K562 (cell line): ENCODE data around the gene HOPX. TPM values are rescaled to one million over a fixed set of nuclear protein-coding genes. Genes with fewer than 3 reads are reported as not detected.

Source experiments
- ATAC-seq: fragments of 200-7000 bp; cut with Tn5 transposase; 3 replicates; pipeline ENCODE4 v1.9.1; 2020; ENCODE audit warnings: moderate library complexity
- BruUV-seq: library from RNA; stranded (reverse); fragments of 400-500 nt; replicated peaks from 2 replicates; lab custom pipeline; 2021; lab: Mats Ljungman, UMichigan
- CTCF ChIA-PET: fragments of 300-600 bp; formaldehyde crosslinking; extraction: SDS; loops from one replicate; lab custom pipeline; 2021; ENCODE audit warnings: low intra/inter-chr PET ratio; lab: Yijun Ruan, JAX
- POLR2A ChIA-PET: fragments of 300-600, 350-650 bp; sonication (Branson Sonifier 250); formaldehyde crosslinking; extraction: SDS; loops from one replicate; lab custom pipeline; 2021; ENCODE audit warnings: antibody characterized with exemption, inconsistent platforms; lab: Yijun Ruan, JAX
- DNase-seq, 4 experiments: peaks; one replicate each; pipeline versions ENCODE4 v3.0.0 to v3.0.0-alpha.2; 2011 to 2018; ENCODE audit warnings: low spot score in 3 of 4, mixed read lengths in 3 of 4; ENCODE audit errors: extremely low read depth in 1 of 4
- FAIRE-seq: peaks from 2 replicates; lab custom pipeline; 2011; peaks lifted over from hg19 to GRCh38; lab: Jason Lieb, UNC
- H2AFZ ChIP-seq: 2 replicates; pipeline ENCODE4 v1.6.0; 2011; ENCODE audit warnings: low read depth, low read length, control low read depth, inconsistent platforms
- H3K27ac ChIP-seq: fragments of 200-600 bp; 3 replicates; pipeline ENCODE4 v1.8.0; 2011; ENCODE audit warnings: low read depth, mild to moderate bottlenecking, control low read depth, inconsistent platforms, low read length, moderate library complexity, mixed read lengths; ENCODE audit errors: extremely low read depth
- H3K27me3 ChIP-seq, 2 experiments: fragments of 300-600 bp in 1 of 2; 2 replicates in 1 of 2; 3 replicates in 1 of 2; pipeline versions ENCODE4 v1.6.0 to v1.8.0; 2011; ENCODE audit warnings: inconsistent platforms in 2 of 2, low read length in 2 of 2, mild to moderate bottlenecking in 1 of 2, mixed read lengths in 1 of 2, moderate library complexity in 1 of 2; ENCODE audit not compliant: control insufficient read depth in 2 of 2, insufficient read depth in 2 of 2
- H3K36me3 ChIP-seq: fragments of 300-600 bp; 3 replicates; pipeline ENCODE4 v1.8.0; 2011; ENCODE audit warnings: mild to moderate bottlenecking, low read length, inconsistent platforms; ENCODE audit not compliant: control insufficient read depth, insufficient read depth
- H3K4me1 ChIP-seq, 2 experiments: fragments of 200-600 bp in 1 of 2; replicated peaks in 1 of 2; 2 replicates in 1 of 2; 3 replicates in 1 of 2; pipeline versions ENCODE4 v1.5.1 to v1.8.0; 2011; ENCODE audit warnings: inconsistent platforms in 2 of 2, low read length in 2 of 2, mild to moderate bottlenecking in 1 of 2, mixed read lengths in 1 of 2, moderate library complexity in 1 of 2; ENCODE audit not compliant: control insufficient read depth in 2 of 2, insufficient read depth in 2 of 2
- H3K4me2 ChIP-seq: 2 replicates; pipeline ENCODE4 v1.6.1; 2011; ENCODE audit warnings: low read length, control low read depth, inconsistent platforms, mixed read lengths; ENCODE audit not compliant: insufficient read depth
- H3K4me3 ChIP-seq: fragments of 200-600 bp; sonication (generic), shearing (Covaris generic); 2 replicates; pipeline ENCODE4 v1.5.1; 2016; ENCODE audit warnings: control low read depth, inconsistent platforms
- H3K79me2 ChIP-seq: fragments of 200-600 bp; 3 replicates; pipeline ENCODE4 v1.8.0; 2011; ENCODE audit warnings: low read length, inconsistent platforms; ENCODE audit not compliant: control insufficient read depth, insufficient read depth
- H3K9ac ChIP-seq, 2 experiments: 2 replicates each; pipeline versions ENCODE4 v1.6.0 to v1.6.1; 2011; ENCODE audit warnings: low read depth in 2 of 2, low read length in 2 of 2, control low read depth in 1 of 2, inconsistent platforms in 1 of 2, mild to moderate bottlenecking in 1 of 2, mixed read lengths in 1 of 2; ENCODE audit not compliant: insufficient read depth in 1 of 2
- H3K9me1 ChIP-seq: one replicate; pipeline ENCODE4 v1.6.0; 2011; ENCODE audit warnings: inconsistent platforms, mild to moderate bottlenecking, low read length, moderate library complexity; ENCODE audit not compliant: control insufficient read depth, insufficient read depth
- H3K9me3 ChIP-seq: replicated peaks from 2 replicates; pipeline ENCODE4 v1.5.1; 2011; ENCODE audit warnings: low read depth, low read length, inconsistent platforms; ENCODE audit not compliant: control insufficient read depth, insufficient read depth
- H4K20me1 ChIP-seq: replicated peaks from 2 replicates; pipeline ENCODE4 v1.6.1; 2011; ENCODE audit warnings: low read length, inconsistent platforms, mixed read lengths; ENCODE audit not compliant: control insufficient read depth, insufficient read depth
- BRCA1 ChIP-seq, 2 experiments: fragments of 450-650 bp in 1 of 2; sonication (generic) in 1 of 2; formaldehyde crosslinking in 1 of 2; IDR thresholded peaks; 2 replicates each; pipeline versions ENCODE4 v1.5.0 to v1.6.1; 2017 to 2020; ENCODE audit warnings: mild to moderate bottlenecking in 1 of 2, missing genetic modification reagents in 1 of 2
- FIP1L1 ChIP-seq: fragments of 200-400 bp; formaldehyde crosslinking; IDR thresholded peaks from 2 replicates; pipeline ENCODE4 v1.6.1; 2018; ENCODE audit warnings: mild to moderate bottlenecking, low read depth, low read length; ENCODE audit not compliant: poor library complexity, severe bottlenecking
- GATAD2A ChIP-seq: fragments of 450-650 bp; IDR thresholded peaks from 2 replicates; pipeline ENCODE4 v1.6.1; 2017
- GTF3C2 ChIP-seq: IDR thresholded peaks from 3 replicates; pipeline ENCODE4 v1.6.1; 2011; ENCODE audit warnings: borderline replicate concordance, mild to moderate bottlenecking, moderate library complexity; ENCODE audit not compliant: insufficient read length; ENCODE audit errors: extremely low read depth
- WGBS: fragments of 100-300 bp; shearing (Covaris generic); methylation state at CpG from one replicate; pipeline ENCODE4 v1.1.6; 2016; ENCODE audit warnings: low coverage, mixed read lengths; ENCODE audit not compliant: insufficient coverage; ENCODE audit errors: missing lambda C conversion rate; 5-methylcytosine and 5-hydroxymethylcytosine counted together
- in situ Hi-C: fragments of 300-500 bp; cut with MboI; formaldehyde crosslinking; loops from 4 replicates; pipeline ENCODE4 v1.15.0; 2018; ENCODE audit warnings: inconsistent platforms, mixed read lengths
- intact Hi-C: fragments of 100-400 bp; cut with micrococcal nuclease; formaldehyde crosslinking; loops from 2 replicates; pipeline ENCODE4 v1.14.2; 2022
- polyA plus RNA-seq, 8 experiments: library from polyadenylated mRNA; depleted of rRNA in 4 of 8; stranded (reverse) in 5 of 8; unstranded in 3 of 8; fragments of >200 nt; fragmentation: Nextera tagmentation in 2 of 8; fragmentation: Illumina TruSeq in 1 of 8; extraction: Ambion mirVana in 2 of 8; extraction: Trizol in 1 of 8; gene quantifications; 2 replicates each; pipeline versions ENCODE4 v1.2.1 to v1.2.3, GENCODE V29; 2011 to 2014; ENCODE audit warnings: inconsistent platforms in 1 of 8, missing spikeins in 1 of 8
- total RNA-seq, 7 experiments: library from RNA; depleted of rRNA in 6 of 7; stranded (reverse); fragments of >200 nt in 6 of 7; fragmentation: Illumina TruSeq in 2 of 7; extraction: Trizol in 2 of 7; gene quantifications; 2 replicates each; pipeline versions ENCODE4 v1.2.1 to v1.2.3, GENCODE V29; 2011 to 2021; ENCODE audit warnings: low replicate concordance in 1 of 7

The HOPX gene
- total and polyA plus RNA-seq, 9 of the 15 experiments (the other 6 are each of a cell fraction or from before 2014, with no cell fraction given) = 0.24 TPM; not detected in 8

GRCh38 chr4:56603297-56603696, 77.8 kb downstream of the HOPX start:
- H3K4me1 ChIP-seq = no peaks in the 10 kb centered on the region
- H3K36me3 ChIP-seq = no peaks in the 10 kb centered on the region
- H4K20me1 ChIP-seq = no peaks in the 10 kb centered on the region
- ATAC-seq (no peak), DNase-seq (no peak), FAIRE-seq (no peak)
- no peak overlapping the region for H2AFZ ChIP-seq
- peaks cover 6 to 9% of the 10 kb centered on the region in 2 experiments; a peak in 2 of 5 replicates for H3K27me3 ChIP-seq
- whole genome bisulfite sequencing = 0% methylated on average over 3 of the region's 3 CpGs
- intact Hi-C loops (no loop called here), in situ Hi-C loops (no loop called here)
- no peak overlapping the region for H3K4me2 ChIP-seq
- H3K9me1 ChIP-seq = no peaks in the 10 kb centered on the region
- BruUV-seq = no TSS peak
- no peak overlapping the region for H3K27ac ChIP-seq
- POLR2A ChIA-PET = no interaction called here
- H3K9me3 ChIP-seq = no peaks in the 10 kb centered on the region
- H3K9ac ChIP-seq = no peak overlapping the region
- H3K4me3 ChIP-seq = no peak overlapping the region
- no peak for TF ChIP-seq FIP1L1
- TF ChIP-seq GATAD2A = no peak
- no peak for TF ChIP-seq GTF3C2
- no peak for TF ChIP-seq BRCA1 (IDR thresholded peaks at IDR 0.05)
- TF ChIP-seq BRCA1 (CRISPR knock-in tag; IDR thresholded peaks at IDR 0.05) = no peak
- CTCF ChIA-PET = no interaction called here
- H3K79me2 ChIP-seq = no peaks in the 10 kb centered on the region

Other genes starting within 250 kb of the HOPX start
- gene PPAT, start 245.7 kb downstream of the HOPX start, total RNA-seq (2014; rRNA removed) = 45.7 and 50.3 TPM in 2 replicates
- gene PPAT, start 245.7 kb downstream of the HOPX start, total RNA-seq (2014; rRNA removed; fragmentation: Illumina TruSeq; extraction: Trizol) = 70.9 and 73.9 TPM in 2 replicates
- gene PPAT, start 245.7 kb downstream of the HOPX start, total RNA-seq (2015; rRNA removed; fragmentation: Illumina TruSeq; extraction: Trizol) = 52.1 and 55.4 TPM in 2 replicates
- gene PPAT, start 245.7 kb downstream of the HOPX start, total RNA-seq (2021) = 75.5 and 75.8 TPM in 2 replicates
- 59.3 and 64.8 TPM in 2 replicates for gene PPAT, start 245.7 kb downstream of the HOPX start, polyA plus RNA-seq (2011; rRNA removed)
- gene PPAT, start 245.7 kb downstream of the HOPX start, polyA plus RNA-seq (2014; fragmentation: Illumina TruSeq; extraction: Trizol) = 53.3 and 57.2 TPM in 2 replicates
- gene PPAT, start 245.7 kb downstream of the HOPX start, polyA plus RNA-seq (2014; fragmentation: Nextera tagmentation; extraction: Ambion mirVana) = 10 to 100 TPM; 49.3 to 55.5 TPM
- gene PPAT, start 245.7 kb downstream of the HOPX start, polyA plus RNA-seq (2014; rRNA removed) = 36.2 and 41.7 TPM in 2 replicates
- 127 and 147 TPM in 2 replicates for gene PAICS, start 245.0 kb downstream of the HOPX start, total RNA-seq (2014; rRNA removed)
- 302 and 365 TPM in 2 replicates for gene PAICS, start 245.0 kb downstream of the HOPX start, total RNA-seq (2014; rRNA removed; fragmentation: Illumina TruSeq; extraction: Trizol)
- 247 and 260 TPM in 2 replicates for gene PAICS, start 245.0 kb downstream of the HOPX start, total RNA-seq (2015; rRNA removed; fragmentation: Illumina TruSeq; extraction: Trizol)
- 387 and 392 TPM in 2 replicates for gene PAICS, start 245.0 kb downstream of the HOPX start, total RNA-seq (2021)
- 467 and 587 TPM in 2 replicates for gene PAICS, start 245.0 kb downstream of the HOPX start, polyA plus RNA-seq (2011; rRNA removed)
- 399 and 469 TPM in 2 replicates for gene PAICS, start 245.0 kb downstream of the HOPX start, polyA plus RNA-seq (2014; fragmentation: Illumina TruSeq; extraction: Trizol)
- 100 to 1,000 TPM; 385 to 490 TPM for gene PAICS, start 245.0 kb downstream of the HOPX start, polyA plus RNA-seq (2014; fragmentation: Nextera tagmentation; extraction: Ambion mirVana)
- 353 and 354 TPM in 2 replicates for gene PAICS, start 245.0 kb downstream of the HOPX start, polyA plus RNA-seq (2014; rRNA removed)
- gene SRP72, start 213.7 kb downstream of the HOPX start, total RNA-seq (2014; rRNA removed) = 142 and 175 TPM in 2 replicates
- 178 and 198 TPM in 2 replicates for gene SRP72, start 213.7 kb downstream of the HOPX start, total RNA-seq (2014; rRNA removed; fragmentation: Illumina TruSeq; extraction: Trizol)
- gene SRP72, start 213.7 kb downstream of the HOPX start, total RNA-seq (2015; rRNA removed; fragmentation: Illumina TruSeq; extraction: Trizol) = 143 and 155 TPM in 2 replicates
- 202 and 205 TPM in 2 replicates for gene SRP72, start 213.7 kb downstream of the HOPX start, total RNA-seq (2021)
- 145 and 208 TPM in 2 replicates for gene SRP72, start 213.7 kb downstream of the HOPX start, polyA plus RNA-seq (2011; rRNA removed)
- 185 and 311 TPM in 2 replicates for gene SRP72, start 213.7 kb downstream of the HOPX start, polyA plus RNA-seq (2014; fragmentation: Illumina TruSeq; extraction: Trizol)
- 100 to 1,000 TPM; 300 to 341 TPM for gene SRP72, start 213.7 kb downstream of the HOPX start, polyA plus RNA-seq (2014; fragmentation: Nextera tagmentation; extraction: Ambion mirVana)
- 96.2 and 124 TPM in 2 replicates for gene SRP72, start 213.7 kb downstream of the HOPX start, polyA plus RNA-seq (2014; rRNA removed)
- not detected in 2 replicates for gene ARL9, start 175.5 kb downstream of the HOPX start, total RNA-seq (2014; rRNA removed)
- 0.15 TPM in 1 of 2 replicates, not detected in the other for gene ARL9, start 175.5 kb downstream of the HOPX start, total RNA-seq (2014; rRNA removed; fragmentation: Illumina TruSeq; extraction: Trizol)
- gene ARL9, start 175.5 kb downstream of the HOPX start, total RNA-seq (2015; rRNA removed; fragmentation: Illumina TruSeq; extraction: Trizol) = 0.11 TPM in 1 of 2 replicates, not detected in the other
- 0.11 and 0.22 TPM in 2 replicates for gene ARL9, start 175.5 kb downstream of the HOPX start, total RNA-seq (2021)
- gene ARL9, start 175.5 kb downstream of the HOPX start, polyA plus RNA-seq (2011; rRNA removed) = 0.07 TPM in 1 of 2 replicates, not detected in the other
- not detected in 2 replicates for gene ARL9, start 175.5 kb downstream of the HOPX start, polyA plus RNA-seq (2014; fragmentation: Illumina TruSeq; extraction: Trizol)
- under 1 TPM in 1 of 2 experiments, not detected in 1; 0.10 TPM for gene ARL9, start 175.5 kb downstream of the HOPX start, polyA plus RNA-seq (2014; fragmentation: Nextera tagmentation; extraction: Ambion mirVana)
- gene ARL9, start 175.5 kb downstream of the HOPX start, polyA plus RNA-seq (2014; rRNA removed) = not detected in 2 replicates
- gene SPINK2, start 140.4 kb upstream of the HOPX start, total RNA-seq (2014; rRNA removed) = not detected in 2 replicates
- not detected in 2 replicates for gene SPINK2, start 140.4 kb upstream of the HOPX start, total RNA-seq (2014; rRNA removed; fragmentation: Illumina TruSeq; extraction: Trizol)
- not detected in 2 replicates for gene SPINK2, start 140.4 kb upstream of the HOPX start, total RNA-seq (2015; rRNA removed; fragmentation: Illumina TruSeq; extraction: Trizol)
- not detected in 2 replicates for gene SPINK2, start 140.4 kb upstream of the HOPX start, total RNA-seq (2021)
- not detected in 2 replicates for gene SPINK2, start 140.4 kb upstream of the HOPX start, polyA plus RNA-seq (2011; rRNA removed)
- not detected in 2 replicates for gene SPINK2, start 140.4 kb upstream of the HOPX start, polyA plus RNA-seq (2014; fragmentation: Illumina TruSeq; extraction: Trizol)
- gene SPINK2, start 140.4 kb upstream of the HOPX start, polyA plus RNA-seq (2014; fragmentation: Nextera tagmentation; extraction: Ambion mirVana) = not detected
- gene SPINK2, start 140.4 kb upstream of the HOPX start, polyA plus RNA-seq (2014; rRNA removed) = not detected in 2 replicates
- gene REST, start 226.6 kb upstream of the HOPX start, total RNA-seq (2014; rRNA removed) = 19.2 and 28.4 TPM in 2 replicates
- 20.1 and 23.6 TPM in 2 replicates for gene REST, start 226.6 kb upstream of the HOPX start, total RNA-seq (2014; rRNA removed; fragmentation: Illumina TruSeq; extraction: Trizol)
- gene REST, start 226.6 kb upstream of the HOPX start, total RNA-seq (2015; rRNA removed; fragmentation: Illumina TruSeq; extraction: Trizol) = 19.9 TPM in 2 replicates
- 23.2 and 24.0 TPM in 2 replicates for gene REST, start 226.6 kb upstream of the HOPX start, total RNA-seq (2021)
- 15.3 and 19.3 TPM in 2 replicates for gene REST, start 226.6 kb upstream of the HOPX start, polyA plus RNA-seq (2011; rRNA removed)
- gene REST, start 226.6 kb upstream of the HOPX start, polyA plus RNA-seq (2014; fragmentation: Illumina TruSeq; extraction: Trizol) = 8.9 and 9.7 TPM in 2 replicates
- 1 to 10 TPM; 2.9 to 6.9 TPM for gene REST, start 226.6 kb upstream of the HOPX start, polyA plus RNA-seq (2014; fragmentation: Nextera tagmentation; extraction: Ambion mirVana)
- gene REST, start 226.6 kb upstream of the HOPX start, polyA plus RNA-seq (2014; rRNA removed) = 10.1 and 10.8 TPM in 2 replicates